GM21717 (cell line): ENCODE data around the gene OLFM2.
"Not testable (repeated sequence)": the region's sequence is repeated elsewhere in the genome, so short reads cannot be mapped to it uniquely, and the experiment has no call there.

Experiments used
- ATAC-seq: cut with Tn5 transposase; IDR thresholded peaks from one replicate; pipeline ENCODE4 v1.9.1; 2021; ENCODE audit warnings: mild to moderate bottlenecking, moderate library complexity; ENCODE audit not compliant: unreplicated experiment

OLFM2 gene

DNA sequence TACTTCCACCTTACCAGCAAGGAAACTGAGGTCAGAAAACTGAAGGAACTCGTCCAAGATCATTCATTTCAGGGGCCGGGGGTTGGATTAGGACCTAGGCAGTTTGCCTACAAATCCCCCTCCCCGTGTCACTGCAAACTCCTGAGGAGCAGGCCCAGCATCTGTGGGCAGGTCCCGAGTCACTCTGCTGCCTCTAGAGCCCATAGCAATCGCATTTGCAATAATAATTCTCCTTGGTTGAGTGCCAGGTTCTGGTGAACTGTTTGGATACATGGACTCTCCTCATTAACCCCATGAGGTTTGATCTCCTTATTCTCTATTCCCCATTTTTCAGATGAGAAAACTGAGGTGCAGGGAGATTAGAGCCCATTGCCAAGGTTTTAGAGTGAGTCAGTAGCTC, 100.3 kb downstream of the OLFM2 start:
- ATAC-seq = no peak

DNA sequence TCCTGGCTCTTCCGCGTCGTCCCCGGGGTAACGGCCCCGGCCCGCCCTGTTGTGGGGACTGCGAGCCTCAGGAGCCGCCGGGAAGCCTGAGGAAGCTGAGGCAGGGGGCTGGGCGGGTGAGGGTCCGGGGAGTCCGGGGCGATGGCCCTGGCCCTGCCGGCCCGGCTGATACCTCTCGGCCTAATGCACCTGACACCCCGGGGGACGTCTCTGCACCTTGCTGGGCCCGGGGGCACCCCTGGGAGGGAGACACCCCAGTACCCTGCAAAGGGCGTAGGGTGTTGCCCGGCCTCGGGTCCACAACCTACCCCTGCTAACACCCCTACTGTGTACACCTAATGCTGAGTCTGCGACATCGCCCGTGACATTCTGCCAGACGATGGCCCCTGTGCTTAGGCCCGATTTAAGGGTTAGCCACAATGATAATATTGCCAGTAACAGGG, 100.8 kb downstream of the OLFM2 start:
- peak; percentile 16 for ATAC-seq

DNA sequence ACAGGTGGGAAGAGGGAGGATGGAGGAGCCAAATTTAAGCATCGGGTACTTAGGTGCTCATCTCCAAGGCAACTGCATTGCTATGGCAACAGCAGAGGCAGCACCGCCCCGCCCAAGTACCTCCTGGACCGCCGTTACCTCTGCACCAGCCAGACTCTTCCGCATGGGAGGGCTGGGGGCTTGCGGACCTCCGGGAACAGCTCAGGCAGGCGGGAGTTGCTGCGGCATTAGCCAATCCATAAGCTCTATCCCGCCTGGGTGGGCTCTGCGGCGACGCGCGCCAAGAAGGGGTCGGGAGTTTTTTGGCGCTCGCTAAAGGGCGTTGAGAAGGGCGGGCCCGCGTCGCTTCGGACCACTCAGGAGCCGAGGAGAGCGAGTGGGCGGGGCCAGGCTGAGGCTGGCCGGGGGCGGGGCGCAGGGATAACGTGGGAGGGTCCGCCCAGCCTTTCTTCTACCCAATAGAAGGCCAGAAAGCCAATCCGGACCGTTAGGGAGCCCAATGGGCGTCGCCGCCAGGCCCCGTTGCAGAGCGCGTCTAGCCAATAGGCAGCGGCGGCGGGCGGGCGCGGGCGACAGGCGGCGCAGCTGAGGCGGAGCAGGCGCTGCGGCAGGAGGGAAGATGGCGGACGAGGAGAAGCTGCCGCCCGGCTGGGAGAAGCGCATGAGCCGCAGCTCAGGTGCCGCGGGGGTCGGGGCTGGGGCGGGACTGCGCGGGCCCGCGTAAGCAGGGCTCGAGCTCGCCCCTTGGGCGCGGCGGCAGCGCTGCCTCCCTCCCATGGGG, 101.4 kb downstream of the OLFM2 start, which contains the start of gene PIN1:
TSS of gene PIN1 (plus strand) at position 593 of the 781 bp plus-strand sequence. CDS start at position 620, 27 bp downstream.
- ATAC-seq = peak; percentile 88

DNA sequence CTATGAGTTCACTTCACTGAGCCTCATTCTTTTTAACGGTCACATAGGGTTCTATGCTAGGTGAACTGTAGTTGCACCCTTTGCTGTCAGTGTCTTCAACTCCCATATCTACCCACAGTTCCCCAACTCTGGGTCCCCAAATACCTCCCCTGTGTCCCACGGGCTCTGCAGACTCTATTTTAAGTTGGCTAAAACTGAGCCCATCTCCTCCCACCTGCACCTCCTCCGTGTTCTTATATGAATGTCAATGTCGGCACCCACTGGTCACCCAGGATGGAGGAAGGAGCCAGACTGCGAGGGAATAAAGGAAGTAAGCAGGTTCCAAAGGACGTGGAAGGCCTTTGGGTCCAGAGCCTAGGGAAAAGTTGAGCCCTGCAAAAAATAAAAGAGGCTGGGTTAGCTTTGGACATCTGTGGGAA, 102.0 kb downstream of the OLFM2 start:
- no peak for ATAC-seq

DNA sequence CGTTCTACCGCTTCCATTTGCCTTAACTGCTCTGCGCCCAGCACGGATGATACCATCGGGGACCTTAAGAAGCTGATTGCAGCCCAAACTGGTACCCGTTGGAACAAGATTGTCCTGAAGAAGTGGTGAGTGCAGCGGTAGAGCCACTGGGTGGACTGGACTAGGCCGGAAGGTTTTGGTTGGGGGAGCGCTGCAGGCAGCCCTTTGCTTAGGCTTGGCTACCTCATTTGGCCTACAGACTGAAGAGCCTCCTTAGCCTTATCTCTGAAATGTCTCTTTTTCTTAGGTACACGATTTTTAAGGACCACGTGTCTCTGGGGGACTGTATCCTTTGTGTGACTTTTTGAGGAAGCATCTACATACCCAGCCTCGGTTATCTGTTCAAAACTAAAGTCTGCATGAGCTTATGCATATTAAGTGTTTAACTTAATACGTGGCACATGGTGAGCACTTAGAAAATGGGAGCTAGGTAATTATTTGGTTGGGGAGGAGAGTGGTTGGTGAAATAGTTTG, 107.7 kb downstream of the OLFM2 start:
- ATAC-seq = no peak

DNA sequence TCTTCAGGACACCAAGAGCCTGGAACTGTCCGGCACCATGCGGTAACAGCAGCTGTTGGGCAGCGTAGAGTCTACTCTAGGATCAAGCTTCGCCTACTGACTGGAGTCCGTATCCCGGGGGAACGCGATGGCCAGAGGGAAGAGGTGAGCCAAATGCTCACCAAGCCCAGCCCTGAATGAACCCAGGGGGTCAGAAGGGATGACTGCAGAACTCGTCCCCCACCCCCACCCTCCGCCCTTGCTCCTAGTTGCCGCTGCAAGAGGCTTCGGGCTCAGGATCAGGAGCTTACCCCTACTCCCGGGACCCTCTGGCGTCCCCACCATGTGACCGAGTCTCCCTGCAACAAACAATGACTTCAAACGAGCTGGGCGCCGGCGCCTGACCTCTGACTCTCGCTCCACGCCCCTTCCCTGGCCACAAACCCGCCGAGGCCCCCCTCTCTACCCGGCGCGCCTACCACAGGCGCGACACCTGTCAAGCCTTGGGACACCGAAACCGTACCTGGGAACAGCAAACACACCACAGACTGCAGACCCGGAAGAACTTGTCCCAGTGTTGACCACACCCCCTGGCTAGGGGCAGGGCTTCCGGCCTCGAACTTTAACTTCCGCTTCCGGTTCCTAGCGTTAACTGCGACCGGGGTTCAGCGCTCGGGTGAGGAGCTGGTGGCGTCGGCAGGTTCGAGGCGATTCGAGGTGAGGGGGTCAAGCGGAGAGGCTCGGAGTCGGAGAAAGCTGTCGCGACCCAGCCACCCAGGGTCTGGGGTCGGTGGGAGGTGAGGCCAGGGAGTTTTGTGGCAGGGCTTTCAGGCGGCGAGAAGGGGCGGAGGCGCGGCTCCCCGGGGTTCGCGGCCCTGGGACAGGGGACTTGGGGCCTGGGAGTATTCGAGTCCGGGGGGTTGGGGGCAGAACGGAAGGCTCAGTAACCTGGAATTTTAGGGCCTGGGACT, 108.8 kb downstream of the OLFM2 start, which contains the start of gene UBL5:
TSS of gene UBL5 (plus strand) at position 630 of the 950 bp plus-strand sequence. CDS start 420 bp downstream, outside the sequence.
- ATAC-seq = peak; percentile 74

DNA sequence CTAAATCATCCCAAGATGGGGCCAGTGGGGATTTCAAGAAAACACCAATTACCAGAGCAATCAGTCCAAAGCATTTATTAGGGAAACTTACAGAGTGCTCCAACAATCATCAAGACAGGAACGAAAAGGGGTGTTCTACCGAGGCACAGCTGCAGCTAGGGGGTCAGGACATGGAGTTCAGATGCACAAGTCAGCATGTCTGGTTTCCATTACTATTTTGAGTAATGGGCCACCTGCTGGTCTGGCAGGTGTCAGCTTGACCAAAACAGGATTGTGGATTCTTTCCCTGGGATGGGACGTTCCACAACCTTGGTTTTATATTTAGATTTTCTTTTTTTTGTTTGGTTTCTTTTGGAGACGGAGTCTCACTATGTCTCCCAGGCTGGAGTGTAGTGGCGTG, 112.5 kb downstream of the OLFM2 start:
- ATAC-seq = no peak

DNA sequence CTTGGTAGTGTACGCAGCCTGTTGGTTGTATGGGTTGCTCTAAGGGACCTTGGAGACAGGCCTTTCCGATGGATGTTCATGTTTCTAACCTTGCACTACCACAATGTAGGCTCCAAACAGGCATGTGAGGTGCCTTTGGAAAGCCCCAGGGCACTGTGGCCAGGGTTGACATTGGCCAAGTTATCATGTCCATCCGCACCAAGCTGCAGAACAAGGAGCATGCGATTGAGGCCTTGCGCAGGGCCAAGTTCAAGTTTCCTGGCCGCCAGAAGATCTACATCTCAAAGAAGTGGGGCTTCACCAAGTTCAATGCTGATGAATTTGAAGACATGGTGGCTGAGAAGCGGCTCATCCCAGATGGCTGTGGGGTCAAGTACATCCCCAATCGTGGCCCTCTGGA, 116.3 kb downstream of the OLFM2 start:
- not testable (repeated sequence) for ATAC-seq

DNA sequence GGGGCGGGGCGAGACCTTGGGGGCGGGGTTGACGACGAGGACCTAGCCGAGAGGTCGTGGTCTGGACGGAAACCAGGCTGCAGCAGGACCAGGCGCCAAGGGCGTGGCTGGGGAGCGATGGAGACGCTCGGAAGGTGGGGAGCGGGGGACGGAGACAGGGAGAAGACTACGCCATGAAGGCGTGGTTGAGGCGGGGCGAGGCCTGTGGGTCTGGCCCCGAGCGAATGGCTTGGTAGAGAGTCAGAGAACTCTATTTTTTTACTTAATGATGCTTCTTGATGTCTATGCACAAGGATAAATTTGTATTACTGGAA, 116.8 kb downstream of the OLFM2 start:
- no peak for ATAC-seq

DNA sequence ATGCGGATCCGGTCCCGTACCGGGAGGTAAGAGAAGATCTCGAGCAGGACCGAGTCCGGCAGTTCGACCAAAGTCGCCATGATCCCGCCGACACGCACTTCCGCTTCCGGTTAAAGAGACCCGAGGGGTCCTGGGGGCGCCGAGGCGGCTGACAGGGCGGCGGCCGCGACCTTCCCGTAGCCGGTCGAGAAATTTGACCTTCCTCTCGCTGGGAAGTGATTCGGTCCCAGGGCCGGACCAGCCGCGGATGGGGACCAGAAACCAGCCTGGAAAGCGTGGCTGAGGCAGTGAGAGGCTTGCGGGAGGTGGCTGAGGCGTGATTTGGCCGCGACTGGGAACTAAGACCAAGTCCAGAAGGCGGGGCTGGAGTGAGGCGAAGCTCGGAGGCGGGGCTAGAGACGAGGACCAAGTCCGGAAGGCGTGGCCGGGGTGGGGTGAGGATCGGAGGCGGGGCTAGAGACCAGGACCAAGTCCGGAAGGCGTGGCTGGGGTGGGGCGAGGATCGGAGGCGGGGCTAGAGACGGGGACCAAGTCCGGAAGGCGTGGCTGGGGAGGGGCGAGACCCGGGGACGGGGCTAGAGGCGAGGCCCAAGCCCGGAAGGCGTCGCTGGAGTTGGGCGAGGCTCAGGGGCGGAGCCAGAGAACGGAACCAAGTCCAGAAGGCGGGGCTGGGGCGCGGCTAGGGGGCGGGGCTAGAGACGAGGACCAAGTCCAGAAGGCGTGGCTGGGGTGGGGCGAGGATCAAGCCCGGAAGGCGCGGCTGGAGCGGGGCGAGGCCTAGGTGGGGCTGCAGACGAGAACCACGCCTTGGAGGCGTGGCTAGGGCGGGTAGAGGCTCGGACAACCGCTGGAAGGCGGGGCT, 117.3 kb downstream of the OLFM2 start, which contains the start of gene FBXL12:
TSS of gene FBXL12 (minus strand) at position 346 of the 862 bp plus-strand sequence. CDS start at position 80, 266 bp downstream.
- ATAC-seq = peak; percentile 81

DNA sequence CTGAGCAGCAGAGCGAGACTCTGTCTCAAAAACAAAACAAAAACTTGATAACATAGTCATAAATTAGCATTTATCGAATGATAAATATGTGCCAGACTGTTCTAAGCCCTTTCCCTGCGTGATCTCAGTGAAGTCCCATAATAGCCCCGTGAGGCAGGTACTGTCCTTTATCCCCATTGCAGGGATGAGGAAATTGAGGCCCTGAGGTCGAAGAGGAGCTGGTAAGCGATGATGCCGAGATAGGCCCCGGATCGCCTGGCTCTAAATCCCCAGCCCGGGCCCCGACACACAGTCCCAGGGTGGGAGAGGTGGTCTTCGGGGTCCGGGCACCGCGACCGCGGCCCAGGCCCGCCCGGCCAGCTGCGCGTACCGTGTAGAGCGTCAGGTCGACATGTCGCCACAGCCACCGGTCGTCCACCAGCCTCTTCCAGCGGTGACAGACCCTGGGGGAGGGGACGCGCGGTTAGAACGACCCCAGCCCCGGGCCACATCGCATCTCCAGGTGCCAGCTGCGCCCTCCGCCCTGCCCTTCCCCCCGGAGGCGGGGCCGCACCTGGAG, 118.1 kb downstream of the OLFM2 start:
- peak; percentile 3 for ATAC-seq

DNA sequence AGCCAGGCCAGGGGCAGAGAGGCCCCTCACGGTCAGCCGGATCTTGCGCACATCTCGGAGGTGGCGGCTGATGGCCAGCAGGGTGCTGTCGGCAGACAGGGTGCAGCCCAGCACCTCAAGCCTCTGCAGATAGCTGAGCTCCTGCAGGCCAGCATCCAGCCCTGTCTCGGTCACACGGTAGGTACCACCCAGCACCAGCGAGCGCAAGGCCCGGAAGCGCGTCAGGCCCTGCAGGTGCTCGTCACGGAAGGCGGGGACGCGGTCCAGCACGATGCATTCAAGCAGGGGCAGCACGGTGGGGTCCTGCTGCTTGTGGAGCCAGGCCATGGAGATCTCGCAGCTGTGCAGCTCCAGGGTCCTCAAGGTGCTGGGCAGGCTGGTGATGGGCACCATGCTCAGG, 125.2 kb downstream of the OLFM2 start:
- no peak for ATAC-seq

DNA sequence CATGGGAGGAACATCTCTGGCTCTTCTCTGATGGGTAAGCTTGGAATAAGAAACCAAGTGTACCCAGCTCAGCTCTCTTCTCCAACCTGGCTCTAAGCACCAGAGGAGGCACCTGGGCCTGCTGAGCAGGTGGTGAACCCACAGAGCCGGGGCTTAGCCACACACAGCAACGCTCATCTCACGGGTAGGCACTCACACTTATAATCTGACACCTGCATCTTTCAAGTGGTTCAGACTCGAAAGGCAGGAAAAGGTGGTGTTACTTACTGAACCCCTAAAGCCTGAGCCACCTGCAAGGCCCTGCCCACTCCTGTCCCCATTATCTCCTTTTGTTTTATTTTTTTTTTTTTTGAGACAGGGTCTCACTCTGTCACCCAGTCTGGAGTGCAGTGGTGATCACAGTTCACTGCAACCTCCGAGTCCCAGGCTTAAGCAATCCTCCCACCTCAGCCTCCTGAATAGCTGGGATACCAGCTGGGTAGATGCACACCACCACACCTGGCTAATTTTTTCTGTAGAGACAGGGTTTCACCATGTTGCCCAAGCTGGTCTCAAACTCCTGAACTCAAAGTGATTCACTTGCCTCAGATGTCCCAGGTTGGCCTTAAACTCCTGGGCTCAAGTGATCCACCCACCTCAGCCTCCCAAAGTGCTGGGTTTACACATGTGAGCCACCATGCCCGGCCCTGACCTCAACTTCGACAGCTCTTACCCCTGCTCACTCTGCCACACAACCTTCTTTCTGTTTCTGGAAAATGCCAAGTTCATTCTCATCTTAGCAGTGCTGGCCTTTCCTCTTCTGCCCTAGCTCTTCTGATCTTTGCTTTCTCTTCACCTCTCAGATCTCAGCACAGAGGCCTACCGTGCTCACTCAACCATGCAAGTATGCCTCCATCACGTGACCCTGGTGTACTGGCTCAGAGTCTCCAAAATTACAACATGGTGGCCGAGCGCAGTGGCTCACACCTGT, 127.2 kb downstream of the OLFM2 start:
- no peak for ATAC-seq

DNA sequence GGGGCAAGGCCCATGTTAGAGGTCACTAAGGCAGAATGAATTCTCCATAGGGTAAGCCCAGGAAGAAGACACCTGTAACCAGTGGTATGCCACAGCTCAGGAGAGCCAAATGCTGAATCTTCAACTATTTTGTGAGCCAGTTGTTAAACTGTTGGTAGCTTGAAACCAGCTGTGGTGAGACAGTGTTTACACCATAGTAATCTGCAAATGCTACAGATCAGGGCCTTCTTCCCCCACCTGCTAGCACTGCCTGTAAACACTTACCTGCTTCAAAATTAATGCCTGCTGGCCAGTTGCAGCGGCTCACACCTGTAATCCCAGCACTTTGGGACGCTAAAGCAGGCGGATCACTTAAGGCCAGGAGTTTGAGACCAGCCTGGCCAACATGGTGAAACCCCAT, 129.5 kb downstream of the OLFM2 start:
- ATAC-seq = no peak
